Nasal cavity respiratory epithelium epithelial cell of viscerocranial mucosa (primary cell): ENCODE measurements around the gene ZBTB34. TPM values are rescaled to one million over a fixed set of nuclear protein-coding genes. Genes with fewer than 3 reads are reported as not detected.

Experiments used
- total RNA-seq: library from RNA; depleted of rRNA; stranded (reverse); fragments of >200 nt; gene quantifications from 2 replicates; pipeline ENCODE4 v1.2.3, GENCODE V29; 2014

The ZBTB34 gene
- total RNA-seq, result 7.2 and 13.9 TPM in 2 replicates

GRCh38 chr9:126860077-126860756 lies at the start of gene ZBTB34:
ZBTB34 (plus strand) TSS chr9:126860639; CDS start chr9:126879400, 18,761 bp downstream.

GRCh38 chr9:126914458-126915280 lies 54.2 kb downstream of the ZBTB34 start, which contains the start of gene RALGPS1:
RALGPS1 (plus strand) TSS chr9:126914782; CDS start chr9:126962290, 47,508 bp downstream.

Other genes with a start within 250 kb of the ZBTB34 start
- under 0.01 and 0.14 TPM in 2 replicates for gene LMX1B, start 246.7 kb upstream of the ZBTB34 start, total RNA-seq
- 33.0 and 54.7 TPM in 2 replicates for gene ZBTB43, start 55.6 kb upstream of the ZBTB34 start, total RNA-seq
- 4.7 and 6.2 TPM in 2 replicates for gene RALGPS1, start 54.1 kb downstream of the ZBTB34 start, total RNA-seq